IMR-90 (cell line): ENCODE data around the gene ZDHHC24. TPM values are rescaled to one million over a fixed set of nuclear protein-coding genes. Genes with fewer than 3 reads are reported as not detected.

ENCODE experiments used
- ATAC-seq: fragments of 200-7000 bp; cut with Tn5 transposase; 2 replicates; pipeline ENCODE4 v1.9.1; 2020; ENCODE audit warnings: low read depth, mild to moderate bottlenecking, moderate library complexity
- BruUV-seq: library from RNA; stranded (reverse); fragments of 400-500 nt; replicated peaks from 2 replicates; lab custom pipeline; 2021; lab: Mats Ljungman, UMichigan
- CTCF ChIA-PET: fragments of 300-600 bp; formaldehyde crosslinking; extraction: SDS; loops from one replicate; lab custom pipeline; 2021; ENCODE audit warnings: antibody characterized with exemption; lab: Yijun Ruan, JAX
- POLR2A ChIA-PET: fragments of 300-600 bp; sonication (Branson Sonifier 250); formaldehyde crosslinking; loops from one replicate; lab custom pipeline; 2022; ENCODE audit warnings: antibody characterized with exemption; ENCODE audit not compliant: unreplicated experiment; lab: Charles Lee
- DNase-seq: peaks from one replicate; pipeline ENCODE4 v3.0.0; 2013
- H2AFZ ChIP-seq: replicated peaks from 2 replicates; pipeline ENCODE3; 2013; ENCODE audit warnings: low read length, mild to moderate bottlenecking; ENCODE audit not compliant: poor library complexity
- H2AK5ac ChIP-seq: 2 replicates; pipeline ENCODE4 v1.6.1; 2013; ENCODE audit warnings: low read depth, low read length, inconsistent platforms
- H2AK9ac ChIP-seq: replicated peaks from 2 replicates; pipeline ENCODE3; 2013; ENCODE audit warnings: mild to moderate bottlenecking, low read depth, low read length, moderate library complexity; ENCODE audit not compliant: poor library complexity
- H2BK120ac ChIP-seq: 2 replicates; pipeline ENCODE4 v1.6.1; 2013; ENCODE audit warnings: low read depth, low read length, inconsistent platforms
- H2BK15ac ChIP-seq: 3 replicates; pipeline ENCODE4 v1.6.1; 2013; ENCODE audit warnings: low read depth, low read length, inconsistent platforms
- H2BK20ac ChIP-seq: 2 replicates; pipeline ENCODE4 v1.6.1; 2013; ENCODE audit warnings: low read depth, mild to moderate bottlenecking, inconsistent platforms, low read length, moderate library complexity
- H2BK5ac ChIP-seq: 2 replicates; pipeline ENCODE4 v1.6.1; 2013; ENCODE audit warnings: mild to moderate bottlenecking, low read depth, low read length, inconsistent platforms; ENCODE audit not compliant: poor library complexity, severe bottlenecking
- H3K14ac ChIP-seq: replicated peaks from 2 replicates; pipeline ENCODE4 v1.6.1; 2013; ENCODE audit warnings: low read depth, low read length, inconsistent platforms
- H3K18ac ChIP-seq: 2 replicates; pipeline ENCODE4 v1.6.1; 2013; ENCODE audit warnings: low read depth, low read length, control low read depth
- H3K23ac ChIP-seq: 2 replicates; pipeline ENCODE4 v1.6.1; 2013; ENCODE audit warnings: low read depth, low read length, inconsistent platforms
- H3K27ac ChIP-seq: 2 replicates; pipeline ENCODE4 v1.5.1; 2013; ENCODE audit warnings: mild to moderate bottlenecking, control low read depth, low read length; ENCODE audit not compliant: insufficient read depth
- H3K27me3 ChIP-seq: 2 replicates; pipeline ENCODE4 v1.6.1; 2013; ENCODE audit warnings: low read length; ENCODE audit not compliant: control insufficient read depth, insufficient read depth
- H3K36me3 ChIP-seq: 2 replicates; pipeline ENCODE4 v1.6.1; 2013; ENCODE audit warnings: low read length, mixed read lengths; ENCODE audit not compliant: control insufficient read depth, insufficient read depth
- H3K4ac ChIP-seq: 2 replicates; pipeline ENCODE4 v1.6.1; 2013; ENCODE audit warnings: low read depth, low read length, inconsistent platforms
- H3K4me1 ChIP-seq: 2 replicates; pipeline ENCODE4 v1.6.1; 2013; ENCODE audit warnings: low read length, mixed read lengths; ENCODE audit not compliant: control insufficient read depth, insufficient read depth
- H3K4me2 ChIP-seq: 2 replicates; pipeline ENCODE4 v1.6.1; 2013; ENCODE audit warnings: low read depth, mild to moderate bottlenecking, control low read depth, low read length, moderate library complexity
- H3K4me3 ChIP-seq: 2 replicates; pipeline ENCODE4 v1.5.1; 2013; ENCODE audit warnings: low read depth, mild to moderate bottlenecking, control low read depth, low read length, moderate library complexity; ENCODE audit not compliant: insufficient read depth
- H3K56ac ChIP-seq: 2 replicates; pipeline ENCODE4 v1.6.1; 2013; ENCODE audit warnings: low read length, inconsistent platforms; ENCODE audit not compliant: insufficient read depth; ENCODE audit errors: extremely low read depth
- H3K79me1 ChIP-seq, 2 experiments: 2 replicates each; pipeline ENCODE4 v1.6.1; 2013; ENCODE audit warnings: low read length in 2 of 2, inconsistent platforms in 1 of 2, low read depth in 1 of 2
- H3K9ac ChIP-seq: 2 replicates; pipeline ENCODE4 v1.6.1; 2013; ENCODE audit warnings: low read depth, low read length, control low read depth
- H3K9me1 ChIP-seq: 2 replicates; pipeline ENCODE4 v1.6.1; 2013; ENCODE audit warnings: low read length, inconsistent platforms; ENCODE audit not compliant: insufficient read depth
- H3K9me3 ChIP-seq: 2 replicates; pipeline ENCODE4 v1.6.1; 2013; ENCODE audit warnings: low read length; ENCODE audit not compliant: control insufficient read depth, insufficient read depth
- H4K20me1 ChIP-seq: 2 replicates; pipeline ENCODE4 v1.6.1; 2013; ENCODE audit warnings: low read length, inconsistent platforms; ENCODE audit not compliant: insufficient read depth
- H4K5ac ChIP-seq: 2 replicates; pipeline ENCODE4 v1.6.1; 2013; ENCODE audit warnings: mild to moderate bottlenecking, low read depth, low read length, control low read depth
- H4K8ac ChIP-seq, 2 experiments: 2 replicates each; pipeline ENCODE4 v1.6.1; 2013; ENCODE audit warnings: low read depth in 2 of 2, low read length in 2 of 2, control low read depth in 1 of 2, inconsistent platforms in 1 of 2
- H4K91ac ChIP-seq: 2 replicates; pipeline ENCODE4 v1.6.1; 2013; ENCODE audit warnings: low read depth, low read length, inconsistent platforms; ENCODE audit not compliant: insufficient read depth
- CHD1 ChIP-seq: IDR thresholded peaks from 2 replicates; pipeline ENCODE4 v1.6.1; 2012; ENCODE audit warnings: low read depth, low read length, improper control_type of control experiment
- CTCF ChIP-seq: conservative IDR thresholded peaks from 2 replicates; pipeline ENCODE4 v1.5.1; 2012; ENCODE audit warnings: mild to moderate bottlenecking, low read depth, low read length, improper control_type of control experiment
- FOS ChIP-seq: fragments of 150-350 bp; IDR thresholded peaks from 2 replicates; pipeline ENCODE4 v1.6.1; 2016; ENCODE audit warnings: low read depth, low read length
- MAZ ChIP-seq: IDR thresholded peaks from 2 replicates; pipeline ENCODE4 v1.6.1; 2012; ENCODE audit warnings: low read depth, mild to moderate bottlenecking, low read length, improper control_type of control experiment, moderate library complexity, borderline replicate concordance
- NFE2L2 ChIP-seq: fragments of 150-350 bp; IDR thresholded peaks from 2 replicates; pipeline ENCODE4 v1.6.1; 2016; ENCODE audit warnings: low read depth, mild to moderate bottlenecking, low read length
- POLR2A ChIP-seq: IDR thresholded peaks from 2 replicates; pipeline ENCODE4 v1.6.1; 2012; ENCODE audit warnings: mild to moderate bottlenecking, low read depth, low read length
- RAD21 ChIP-seq: IDR thresholded peaks from 2 replicates; pipeline ENCODE4 v1.6.1; 2012; ENCODE audit warnings: low read length, improper control_type of control experiment
- RCOR1 ChIP-seq: IDR thresholded peaks from 2 replicates; pipeline ENCODE4 v1.6.1; 2012; ENCODE audit warnings: mild to moderate bottlenecking, low read length, improper control_type of control experiment; ENCODE audit not compliant: insufficient replicate concordance
- SMC3 ChIP-seq: fragments of 150-350 bp; IDR thresholded peaks from 2 replicates; pipeline ENCODE4 v1.6.1; 2016; ENCODE audit warnings: low read depth, mild to moderate bottlenecking, antibody characterized with exemption, low read length, moderate library complexity
- USF2 ChIP-seq: fragments of 150-350 bp; IDR thresholded peaks from 2 replicates; pipeline ENCODE4 v1.6.1; 2017; ENCODE audit warnings: mild to moderate bottlenecking, antibody characterized with exemption, low read length, low read depth
- WGBS, 2 experiments: methylation state at CpG; one replicate each; pipeline versions ENCODE4 v1.1.5 to v1.1.7; 2013; ENCODE audit warnings: missing lambda C conversion rate in 2 of 2; ENCODE audit not compliant: insufficient read length in 1 of 2; ENCODE audit errors: extremely low coverage in 2 of 2; 5-methylcytosine and 5-hydroxymethylcytosine counted together
- dilution Hi-C: fragments of 300-500 bp; cut with HindIII; formaldehyde crosslinking; loops from one replicate; pipeline ENCODE4 v1.14.3; 2018; ENCODE audit warnings: low sequenced_read_pairs; ENCODE audit not compliant: unreplicated experiment
- in situ Hi-C: fragments of 300-500 bp; cut with MboI; formaldehyde crosslinking; loops from 3 replicates; pipeline ENCODE4 v1.14.3; 2019; ENCODE audit warnings: low sequenced_read_pairs, inconsistent platforms, mixed read lengths
- intact Hi-C: fragments of 100-400 bp; cut with micrococcal nuclease; formaldehyde crosslinking; loops from 2 replicates; pipeline ENCODE4 v1.10.0; 2022
- polyA plus RNA-seq, 3 experiments: library from polyadenylated mRNA; depleted of rRNA; stranded (reverse); fragments of >200 nt; gene quantifications; 2 replicates each; pipeline ENCODE4 v1.2.3, GENCODE V29; 2012; ENCODE audit warnings: low replicate concordance in 1 of 3
- total RNA-seq: library from RNA; depleted of rRNA; stranded (reverse); fragments of >200 nt; gene quantifications from 2 replicates; pipeline ENCODE4 v1.2.3, GENCODE V29; 2012

ZDHHC24 gene
- total and polyA plus RNA-seq, 2 of the 4 experiments (the other 2 are of a cell fraction): 3.2 to 10.9 TPM

GRCh38 chr11:66557733-66558326, 12.0 kb upstream of the ZDHHC24 start:
- DNase-seq: no peak
- intact Hi-C loops: no loop called here
- ChIA-PET POLR2A (no interaction called here), CTCF (no interaction called here)
- H4K91ac ChIP-seq: no peak overlapping the region
- no peak overlapping the region for H2BK15ac ChIP-seq
- peak overlapping the region; percentile 8 for H2AFZ ChIP-seq
- 86% methylated on average over 12 of the region's 24 CpGs; no CpG with 5 or more reads in 1 of the 2 experiments for WGBS, 2 experiments
- peaks cover 2% of the 10 kb centered on the region; the same call in 1 of the 2 replicates for H3K4me1 ChIP-seq
- H3K56ac ChIP-seq: no peak overlapping the region
- peaks cover 31% of the 10 kb centered on the region for H3K27me3 ChIP-seq
- no peak overlapping the region for H3K4me2 ChIP-seq
- H3K27ac ChIP-seq: no peak overlapping the region
- H3K36me3 ChIP-seq: no peaks in the 10 kb centered on the region
- H3K9me3 ChIP-seq: no peaks in the 10 kb centered on the region
- H2BK120ac ChIP-seq: no peak overlapping the region
- H2BK20ac ChIP-seq: no peak overlapping the region
- H4K8ac ChIP-seq: no peak overlapping the region
- no peak overlapping the region for H3K18ac ChIP-seq
- H3K4me3 ChIP-seq: no peak overlapping the region
- in situ Hi-C loops: no loop called here
- no peak overlapping the region for H3K23ac ChIP-seq
- no peak for TF ChIP-seq USF2
- no peak for TF ChIP-seq CHD1
- TF ChIP-seq RAD21: no peak
- TF ChIP-seq NFE2L2: no peak
- no peak for TF ChIP-seq MAZ
- TF ChIP-seq SMC3: no peak
- TF ChIP-seq FOS: no peak
- no peak for TF ChIP-seq POLR2A
- no peak for TF ChIP-seq RCOR1
- TF ChIP-seq CTCF: no peak
- no peak overlapping the region for H3K9ac ChIP-seq
- H2BK5ac ChIP-seq: no peak overlapping the region
- no peak overlapping the region for H3K14ac ChIP-seq
- no peak overlapping the region for H4K5ac ChIP-seq
- H3K9me1 ChIP-seq: no peaks in the 10 kb centered on the region
- dilution Hi-C loops: no loop called here
- BruUV-seq: no TSS peak
- H2AK5ac ChIP-seq: no peak overlapping the region
- H3K4ac ChIP-seq: no peak overlapping the region
- H2AK9ac ChIP-seq: peak overlapping the region; percentile 50
- no peak for ATAC-seq
- no peaks in the 10 kb centered on the region for H4K20me1 ChIP-seq
- H3K79me1 ChIP-seq: no peaks in the 10 kb centered on the region
